ENCODE measurements around the gene MXD4. TPM values are rescaled to one million over a fixed set of nuclear protein-coding genes. Genes with fewer than 3 reads are reported as not detected.

Gene MXD4
- total RNA-seq, 2 experiments from 2014 or later = 5.9 to 6.9 TPM

- no peak overlapping the region for H3K27ac Mint-ChIP-seq
- CTCF ChIA-PET = no interaction called here
- ATAC-seq (no peak), DNase-seq (peak; percentile 16)
- no peak overlapping the region for H3K4me3 Mint-ChIP-seq
- H3K27me3 Mint-ChIP-seq (ENCODE audit: low read depth) = peaks cover 7% of the 10 kb centered on the region
- peaks cover 26% of the 10 kb centered on the region for H3K4me1 Mint-ChIP-seq (ENCODE audit: low read depth)
- H3K36me3 Mint-ChIP-seq (ENCODE audit: low read depth) = no peaks in the 10 kb centered on the region
- POLR2A ChIA-PET = interaction anchor here (0.8 kb wide), 1 partner anchor 19 kb away, joined by 3 read pairs; no protein-coding TSS in a partner anchor
- no peaks in the 10 kb centered on the region for H3K9me3 Mint-ChIP-seq (ENCODE audit: insufficient read depth)
Measured at GRCh38 chr4:2300431-2301224, 38.7 kb upstream of the MXD4 start.

GRCh38 chr4:2299794-2300193 lies 37.9 kb upstream of the MXD4 start:
- H3K4me3 Mint-ChIP-seq = no peak overlapping the region
- peak; percentile 13 for DNase-seq

GRCh38 chr4:2298532-2298991 lies 36.7 kb upstream of the MXD4 start:
- DNase-seq = peak; percentile 9
- Mint-ChIP-seq H3K36me3 (ENCODE audit: low read depth) (peaks cover 3% of the 10 kb centered on the region), H3K27me3 (ENCODE audit: low read depth) (peaks cover 10% of the 10 kb centered on the region), H3K4me3 (no peak overlapping the region), H3K27ac (no peak overlapping the region), H3K9me3 (ENCODE audit: insufficient read depth) (peaks cover 3% of the 10 kb centered on the region), H3K4me1 (ENCODE audit: low read depth) (peaks cover 41% of the 10 kb centered on the region)
- ChIA-PET POLR2A (no interaction called here), CTCF (no interaction called here)
- no peak for ATAC-seq

More at GRCh38 chr4:2299794-2300193, 37.9 kb upstream of the MXD4 start:
- Mint-ChIP-seq H3K36me3 (ENCODE audit: low read depth) (no peaks in the 10 kb centered on the region), H3K4me1 (ENCODE audit: low read depth) (peaks cover 32% of the 10 kb centered on the region), H3K9me3 (ENCODE audit: insufficient read depth) (no peaks in the 10 kb centered on the region), H3K27ac (no peak overlapping the region), H3K27me3 (ENCODE audit: low read depth) (peaks cover 7% of the 10 kb centered on the region)
- ChIA-PET CTCF (no interaction called here), POLR2A (no interaction called here)
- no peak for ATAC-seq

GRCh38 chr4:2297606-2298531 lies 36.0 kb upstream of the MXD4 start:
- POLR2A ChIA-PET = no interaction called here
- Mint-ChIP-seq H3K9me3 (ENCODE audit: insufficient read depth) (peaks cover 3% of the 10 kb centered on the region), H3K27me3 (ENCODE audit: low read depth) (peaks cover 10% of the 10 kb centered on the region), H3K36me3 (ENCODE audit: low read depth) (peaks cover 3% of the 10 kb centered on the region), H3K4me3 (peak overlapping the region; percentile 12), H3K27ac (peak overlapping the region; percentile 53), H3K4me1 (ENCODE audit: low read depth) (peaks cover 41% of the 10 kb centered on the region)
- ATAC-seq = peak; percentile 42
- peak; percentile 44 for DNase-seq
- CTCF ChIA-PET = interaction anchor here (1.0 kb wide), 1 partner anchor 78 kb away, joined by 4 read pairs; no protein-coding TSS in a partner anchor

GRCh38 chr4:2296631-2297601 lies 35.0 kb upstream of the MXD4 start:
- POLR2A ChIA-PET = no interaction called here

GRCh38 chr4:2295900-2296442 lies 34.1 kb upstream of the MXD4 start:
- Mint-ChIP-seq H3K27ac (peak overlapping the region; percentile 73), H3K9me3 (ENCODE audit: insufficient read depth) (peaks cover 3% of the 10 kb centered on the region), H3K27me3 (ENCODE audit: low read depth) (peaks cover 14% of the 10 kb centered on the region), H3K36me3 (ENCODE audit: low read depth) (peaks cover 3% of the 10 kb centered on the region), H3K4me1 (ENCODE audit: low read depth) (peaks cover 58% of the 10 kb centered on the region), H3K4me3 (no peak overlapping the region)
- ChIA-PET CTCF (interaction anchor here (0.6 kb wide), 1 partner anchor 58 kb away, joined by 3 read pairs; no protein-coding TSS in a partner anchor), POLR2A (interaction anchor here (0.6 to 1.4 kb wide), 2 partner anchors 54 to 316 kb away, joined by 3 to 4 read pairs; partner anchors contain the start of genes HAUS3 and POLN)
- ATAC-seq (no peak), DNase-seq (no peak)

More at GRCh38 chr4:2296631-2297601, 35.0 kb upstream of the MXD4 start:
- Mint-ChIP-seq H3K4me3 (peak overlapping the region; percentile 12), H3K27ac (peak overlapping the region; percentile 53), H3K4me1 (ENCODE audit: low read depth) (peaks cover 50% of the 10 kb centered on the region), H3K9me3 (ENCODE audit: insufficient read depth) (peaks cover 3% of the 10 kb centered on the region), H3K27me3 (ENCODE audit: low read depth) (peaks cover 14% of the 10 kb centered on the region), H3K36me3 (ENCODE audit: low read depth) (peaks cover 3% of the 10 kb centered on the region)
- ATAC-seq (peak; percentile 50), DNase-seq (no peak)
- CTCF ChIA-PET = interaction anchor here (0.6 to 1.0 kb wide), 2 partner anchors 57 to 77 kb away, joined by 3 to 4 read pairs; no protein-coding TSS in a partner anchor

- POLR2A ChIA-PET = interaction anchor here (0.6 to 1.4 kb wide), 2 partner anchors 53 to 316 kb away, joined by 3 to 4 read pairs; partner anchors contain the start of genes HAUS3 and POLN
- no peak overlapping the region for H3K4me3 Mint-ChIP-seq
Measured at GRCh38 chr4:2295500-2295899, 33.6 kb upstream of the MXD4 start.

GRCh38 chr4:2292646-2293108 lies 30.8 kb upstream of the MXD4 start:
- H3K4me3 Mint-ChIP-seq = no peak overlapping the region
- peaks cover 3% of the 10 kb centered on the region for H3K36me3 Mint-ChIP-seq (ENCODE audit: low read depth)
- H3K9me3 Mint-ChIP-seq (ENCODE audit: insufficient read depth) = peaks cover 3% of the 10 kb centered on the region
- H3K27ac Mint-ChIP-seq = peak overlapping the region; percentile 41
- H3K27me3 Mint-ChIP-seq (ENCODE audit: low read depth) = peaks cover 9% of the 10 kb centered on the region
- peaks cover 66% of the 10 kb centered on the region for H3K4me1 Mint-ChIP-seq (ENCODE audit: low read depth)
- ChIA-PET POLR2A (interaction anchor here (1.1 to 3.4 kb wide), 2 partner anchors 51 to 120 kb away, joined by 3 to 13 read pairs; partner anchors contain the start of genes HAUS3 and POLN), CTCF (interaction anchor here (0.8 to 1.5 kb wide), 2 partner anchors 11 to 51 kb away, joined by 3 read pairs; partner anchors contain the start of genes HAUS3 and POLN)
- DNase-seq (no peak), ATAC-seq (no peak)

More at GRCh38 chr4:2295500-2295899, 33.6 kb upstream of the MXD4 start:
- CTCF ChIA-PET = no interaction called here
- Mint-ChIP-seq H3K36me3 (ENCODE audit: low read depth) (peaks cover 3% of the 10 kb centered on the region), H3K27me3 (ENCODE audit: low read depth) (peaks cover 14% of the 10 kb centered on the region), H3K27ac (peak overlapping the region; percentile 73), H3K9me3 (ENCODE audit: insufficient read depth) (peaks cover 3% of the 10 kb centered on the region), H3K4me1 (ENCODE audit: low read depth) (peaks cover 63% of the 10 kb centered on the region)
- ATAC-seq (no peak), DNase-seq (no peak)

GRCh38 chr4:2291705-2292645 lies 30.1 kb upstream of the MXD4 start:
- Mint-ChIP-seq H3K36me3 (ENCODE audit: low read depth) (peaks cover 3% of the 10 kb centered on the region), H3K9me3 (ENCODE audit: insufficient read depth) (peaks cover 3% of the 10 kb centered on the region), H3K27me3 (ENCODE audit: low read depth) (peaks cover 6% of the 10 kb centered on the region), H3K27ac (peak overlapping the region; percentile 86), H3K4me1 (ENCODE audit: low read depth) (peaks cover 59% of the 10 kb centered on the region), H3K4me3 (no peak overlapping the region)
- ChIA-PET POLR2A (interaction anchor here (1.1 to 3.4 kb wide), 2 partner anchors 50 to 120 kb away, joined by 3 to 13 read pairs; partner anchors contain the start of genes HAUS3 and POLN), CTCF (interaction anchor here (0.8 to 1.5 kb wide), 2 partner anchors 10 to 50 kb away, joined by 3 read pairs; partner anchors contain the start of genes HAUS3 and POLN)
- ATAC-seq (no peak), DNase-seq (no peak)
